Natural killer cell (primary cell): Measurements from ENCODE around the gene SIPA1L3. TPM values are rescaled to one million over a fixed set of nuclear protein-coding genes. Genes with fewer than 3 reads are reported as not detected.

Experiments used
- ATAC-seq, 3 donors: fragments of 150-1000 bp in 2 of 3; fragments of 200-7000 bp in 1 of 3; cut with Tn5 transposase; 1 replicate in 1 of 3; 2 replicates in 2 of 3; pipeline ENCODE4 v1.10.0; 2021; ENCODE audit warnings: mild to moderate bottlenecking in 2 of 3, moderate library complexity in 2 of 3
- DNase-seq, 2 donors: peaks; one replicate each; pipeline versions ENCODE4 v3.0.0 to v3.0.0-alpha.2; 2013 to 2021; ENCODE audit warnings: mixed read lengths in 1 of 2
- H3K27ac ChIP-seq: one replicate; pipeline ENCODE4 v1.5.1; 2013; ENCODE audit warnings: mild to moderate bottlenecking, low read length
- H3K27me3 ChIP-seq: one replicate; pipeline ENCODE4 v1.6.1; 2013; ENCODE audit warnings: low read length; ENCODE audit not compliant: control insufficient read depth, insufficient read depth
- H3K36me3 ChIP-seq: one replicate; pipeline ENCODE4 v1.6.1; 2013; ENCODE audit warnings: low read length; ENCODE audit not compliant: control insufficient read depth, insufficient read depth
- H3K4me1 ChIP-seq: one replicate; pipeline ENCODE4 v1.6.1; 2013; ENCODE audit warnings: low read length; ENCODE audit not compliant: control insufficient read depth, insufficient read depth
- H3K4me3 ChIP-seq: one replicate; pipeline ENCODE4 v1.5.1; 2013; ENCODE audit warnings: low read length
- H3K9me3 ChIP-seq: one replicate; pipeline ENCODE4 v1.6.1; 2013; ENCODE audit warnings: low read length; ENCODE audit not compliant: control insufficient read depth, insufficient read depth
- H3K27ac Mint-ChIP-seq, 2 donors: one replicate each; pipeline ENCODE4 v1.8.0; 2022; ENCODE audit warnings: mild to moderate bottlenecking in 2 of 2, mixed read lengths in 2 of 2, moderate library complexity in 1 of 2
- H3K27me3 Mint-ChIP-seq, 2 donors: one replicate each; pipeline ENCODE4 v1.8.0; 2022; ENCODE audit warnings: low read depth in 2 of 2, mixed read lengths in 2 of 2
- H3K36me3 Mint-ChIP-seq: one replicate; pipeline ENCODE4 v1.8.0; 2022; ENCODE audit warnings: mixed read lengths
- H3K4me1 Mint-ChIP-seq, 2 donors: one replicate each; pipeline ENCODE4 v1.8.0; 2022; ENCODE audit warnings: mixed read lengths in 2 of 2
- H3K4me3 Mint-ChIP-seq: one replicate; pipeline ENCODE4 v1.8.0; 2022; ENCODE audit warnings: mild to moderate bottlenecking, moderate library complexity, mixed read lengths
- H3K9me3 Mint-ChIP-seq, 2 donors: one replicate each; pipeline ENCODE4 v1.8.0; 2022; ENCODE audit warnings: mixed read lengths in 2 of 2
- CTCF ChIP-seq: fragments of 200-600 bp; IDR thresholded peaks from one replicate; pipeline ENCODE4 v1.8.0; 2022; ENCODE audit warnings: antibody characterized with exemption
- WGBS: methylation state at CpG from one replicate; pipeline ENCODE4 v1.1.7; 2013; ENCODE audit warnings: missing lambda C conversion rate; ENCODE audit not compliant: insufficient coverage; 5-methylcytosine and 5-hydroxymethylcytosine counted together
- intact Hi-C: fragments of 100-400 bp; cut with micrococcal nuclease; formaldehyde crosslinking; loops from one replicate; pipeline ENCODE4 v1.14.2; 2022
- total RNA-seq, 4 donors: library from RNA; stranded (reverse); fragments of 120-200 nt in 1 of 4; gene quantifications; one replicate each; pipeline versions ENCODE4 v1.2.3 to v1.2.4, GENCODE V29; 2013 to 2022

The SIPA1L3 gene
- total RNA-seq, 3 donors from 2014 or later (not counting 1 experiment from before 2014, with no cell fraction given) = 34.4 to 35.8 (median 35.4) TPM

- peaks cover 0 to 19% of the 10 kb centered on the region in 2 donors for H3K4me1 Mint-ChIP-seq
- ATAC-seq (no peak), DNase-seq (no peak)
- no peak overlapping the region for H3K4me3 ChIP-seq
- intact Hi-C loops = no loop called here
- TF ChIP-seq CTCF = no peak
- H3K4me1 ChIP-seq = peaks cover 21% of the 10 kb centered on the region
- H3K27ac ChIP-seq = no peak overlapping the region
- H3K36me3 Mint-ChIP-seq = no peaks in the 10 kb centered on the region
- H3K9me3 Mint-ChIP-seq = no peaks in the 10 kb centered on the region
- no peaks in the 10 kb centered on the region for H3K27me3 ChIP-seq
- no peaks in the 10 kb centered on the region for H3K9me3 ChIP-seq
- no peak overlapping the region for H3K4me3 Mint-ChIP-seq
- no peak overlapping the region for H3K27ac Mint-ChIP-seq
- WGBS = 82% methylated on average over 18 of the region's 18 CpGs
- no peaks in the 10 kb centered on the region for H3K36me3 ChIP-seq
- H3K27me3 Mint-ChIP-seq = no peaks in the 10 kb centered on the region
These were observed 130.0 kb downstream of the SIPA1L3 start for GRCh38 chr19:38036707-38037611.

- no peaks in the 10 kb centered on the region for H3K9me3 ChIP-seq
- no peak overlapping the region for H3K4me3 Mint-ChIP-seq
- TF ChIP-seq CTCF = no peak
- peaks cover 4% of the 10 kb centered on the region for H3K4me1 ChIP-seq
- WGBS = 87% methylated on average over 6 of the region's 6 CpGs
- intact Hi-C loops = no loop called here
- H3K27me3 Mint-ChIP-seq = no peaks in the 10 kb centered on the region
- H3K36me3 Mint-ChIP-seq = no peaks in the 10 kb centered on the region
- ATAC-seq (no peak), DNase-seq (no peak)
- H3K27ac ChIP-seq = no peak overlapping the region
- H3K36me3 ChIP-seq = no peaks in the 10 kb centered on the region
- H3K4me3 ChIP-seq = no peak overlapping the region
- H3K4me1 Mint-ChIP-seq = peaks cover 0 to 32% of the 10 kb centered on the region in 2 donors
- H3K9me3 Mint-ChIP-seq = no peaks in the 10 kb centered on the region
- no peak overlapping the region for H3K27ac Mint-ChIP-seq
- H3K27me3 ChIP-seq = no peaks in the 10 kb centered on the region
These were observed 133.0 kb downstream of the SIPA1L3 start for GRCh38 chr19:38039966-38040365.

GRCh38 chr19:38042132-38042531 is 135.1 kb downstream of the SIPA1L3 start:
- Histone ChIP-seq H3K4me3 (no peak overlapping the region), H3K27ac (no peak overlapping the region), H3K9me3 (no peaks in the 10 kb centered on the region), H3K36me3 (no peaks in the 10 kb centered on the region), H3K4me1 (peaks cover 19% of the 10 kb centered on the region), H3K27me3 (no peaks in the 10 kb centered on the region)
- TF ChIP-seq CTCF = no peak
- Mint-ChIP-seq H3K36me3 (no peaks in the 10 kb centered on the region), H3K9me3 (no peaks in the 10 kb centered on the region), H3K27me3 (no peaks in the 10 kb centered on the region), H3K4me1 (peaks cover 2 to 30% of the 10 kb centered on the region in 2 donors), H3K4me3 (no peak overlapping the region), H3K27ac (no peak overlapping the region)
- intact Hi-C loops = no loop called here
- no peak for DNase-seq
- 93% methylated on average over 2 of the region's 2 CpGs for WGBS
- no peak for ATAC-seq
